CD4-positive, alpha-beta T cell treated with Interleukin-12 subunit alpha and Interleukin-12 subunit beta, for 1 hour (primary cell): ENCODE measurements around the gene INTS6.
A peak's percentile ranks its signal among the peaks of the same experiment; 100 is the strongest.

ENCODE experiments used
- DNase-seq: peaks from one replicate; pipeline ENCODE4 v3.0.0-alpha.2; 2020

The INTS6 gene, protein sequence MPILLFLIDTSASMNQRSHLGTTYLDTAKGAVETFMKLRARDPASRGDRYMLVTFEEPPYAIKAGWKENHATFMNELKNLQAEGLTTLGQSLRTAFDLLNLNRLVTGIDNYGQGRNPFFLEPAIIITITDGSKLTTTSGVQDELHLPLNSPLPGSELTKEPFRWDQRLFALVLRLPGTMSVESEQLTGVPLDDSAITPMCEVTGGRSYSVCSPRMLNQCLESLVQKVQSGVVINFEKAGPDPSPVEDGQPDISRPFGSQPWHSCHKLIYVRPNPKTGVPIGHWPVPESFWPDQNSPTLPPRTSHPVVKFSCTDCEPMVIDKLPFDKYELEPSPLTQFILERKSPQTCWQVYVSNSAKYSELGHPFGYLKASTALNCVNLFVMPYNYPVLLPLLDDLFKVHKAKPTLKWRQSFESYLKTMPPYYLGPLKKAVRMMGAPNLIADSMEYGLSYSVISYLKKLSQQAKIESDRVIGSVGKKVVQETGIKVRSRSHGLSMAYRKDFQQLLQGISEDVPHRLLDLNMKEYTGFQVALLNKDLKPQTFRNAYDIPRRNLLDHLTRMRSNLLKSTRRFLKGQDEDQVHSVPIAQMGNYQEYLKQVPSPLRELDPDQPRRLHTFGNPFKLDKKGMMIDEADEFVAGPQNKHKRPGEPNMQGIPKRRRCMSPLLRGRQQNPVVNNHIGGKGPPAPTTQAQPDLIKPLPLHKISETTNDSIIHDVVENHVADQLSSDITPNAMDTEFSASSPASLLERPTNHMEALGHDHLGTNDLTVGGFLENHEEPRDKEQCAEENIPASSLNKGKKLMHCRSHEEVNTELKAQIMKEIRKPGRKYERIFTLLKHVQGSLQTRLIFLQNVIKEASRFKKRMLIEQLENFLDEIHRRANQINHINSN

DNA sequence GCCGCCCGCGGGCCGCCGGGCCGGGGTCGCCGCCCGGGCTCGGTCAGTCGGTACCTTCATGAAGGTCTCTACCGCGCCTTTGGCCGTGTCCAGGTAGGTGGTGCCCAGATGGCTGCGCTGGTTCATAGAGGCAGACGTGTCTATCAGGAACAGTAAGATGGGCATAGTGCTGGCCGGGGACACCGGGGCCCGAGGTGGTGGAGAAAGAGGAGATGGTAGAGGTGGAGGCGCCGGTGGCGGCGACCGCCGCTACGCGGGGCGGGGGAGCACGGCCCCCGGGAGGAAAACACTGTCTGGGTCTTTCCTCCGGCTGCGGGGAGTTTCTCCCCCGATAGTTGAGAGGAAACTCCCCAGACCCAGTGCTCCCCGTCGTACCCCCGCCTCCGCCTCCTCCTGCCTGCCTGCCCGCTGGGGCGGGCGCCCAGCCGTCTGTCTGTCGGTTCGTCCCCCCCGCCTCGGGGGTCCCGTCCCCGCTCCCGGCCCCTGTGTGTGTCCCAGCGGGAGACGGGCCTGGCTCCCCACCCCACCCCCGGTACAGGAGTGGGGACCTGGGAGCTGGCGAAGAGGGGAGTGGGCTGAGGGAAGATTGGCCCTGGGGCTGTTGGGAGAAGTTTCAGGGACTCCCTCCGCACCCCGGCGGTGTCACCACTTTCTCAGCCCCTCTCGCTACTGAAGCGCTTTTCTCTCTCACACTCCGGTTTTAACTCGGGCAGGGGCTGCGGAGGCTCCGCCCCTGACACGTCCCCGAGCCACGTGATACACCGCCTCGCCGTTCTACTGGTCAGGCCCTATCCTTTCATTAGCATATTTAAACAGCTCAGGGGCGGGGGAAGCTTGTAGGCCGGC, at the start of gene INTS6:
Gene INTS6, minus strand, starts transcription at position 676 of the 846 bp plus-strand sequence. Its CDS starts 511 bp downstream, at position 165.
- DNase-seq: peak; percentile 100

DNA sequence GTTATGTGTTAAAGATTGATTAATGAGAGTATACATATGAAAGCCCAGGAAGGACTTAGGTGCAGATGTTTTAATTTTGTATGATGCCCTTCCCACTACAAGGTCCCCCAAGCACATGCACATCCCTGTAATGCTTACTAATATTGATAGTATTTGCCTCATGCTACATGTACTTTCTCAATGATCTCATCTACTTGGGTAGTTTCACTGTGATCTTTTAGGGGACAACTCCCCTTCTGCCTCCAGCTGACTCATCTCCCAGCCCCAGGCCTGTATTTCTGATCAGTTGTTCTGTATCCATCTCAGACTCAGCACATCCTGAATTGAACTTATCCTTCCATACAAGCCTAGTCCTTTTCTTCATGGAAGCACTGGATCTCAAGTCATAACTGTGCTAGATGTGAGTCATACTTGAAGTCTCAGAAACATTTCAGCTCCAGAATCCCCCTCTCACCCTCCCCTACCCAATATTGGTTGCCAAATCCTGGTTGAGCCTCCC, 49.4 kb upstream of the INTS6 start:
- DNase-seq: no peak

DNA sequence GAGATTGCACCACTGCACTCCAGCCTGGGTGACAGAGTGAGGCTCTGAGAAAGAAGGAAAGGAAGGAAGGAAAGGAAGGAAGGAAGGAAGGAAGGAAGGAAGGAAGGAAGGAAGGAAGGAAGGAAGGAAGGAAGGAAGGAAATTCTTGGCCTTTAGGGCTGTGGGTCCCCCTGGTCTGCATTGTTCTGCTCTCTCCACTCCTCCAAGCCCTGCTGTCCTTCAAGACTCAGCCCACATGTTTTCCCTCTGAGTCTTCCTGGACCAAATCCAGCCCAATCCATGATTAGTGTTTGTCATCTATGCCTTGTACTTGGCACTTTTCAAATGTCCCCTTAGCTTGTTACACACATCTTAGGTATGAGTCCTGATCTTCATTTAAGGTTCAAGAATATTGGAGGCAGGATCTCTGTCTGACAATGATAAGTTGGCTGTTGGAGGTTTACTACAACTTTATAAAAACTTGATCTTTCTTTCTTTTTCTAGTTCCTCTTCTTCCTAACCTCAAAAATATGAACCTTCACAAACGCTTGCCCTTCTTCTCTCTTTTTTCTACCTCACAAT, 48.8 kb upstream of the INTS6 start:
- DNase-seq: no peak

DNA sequence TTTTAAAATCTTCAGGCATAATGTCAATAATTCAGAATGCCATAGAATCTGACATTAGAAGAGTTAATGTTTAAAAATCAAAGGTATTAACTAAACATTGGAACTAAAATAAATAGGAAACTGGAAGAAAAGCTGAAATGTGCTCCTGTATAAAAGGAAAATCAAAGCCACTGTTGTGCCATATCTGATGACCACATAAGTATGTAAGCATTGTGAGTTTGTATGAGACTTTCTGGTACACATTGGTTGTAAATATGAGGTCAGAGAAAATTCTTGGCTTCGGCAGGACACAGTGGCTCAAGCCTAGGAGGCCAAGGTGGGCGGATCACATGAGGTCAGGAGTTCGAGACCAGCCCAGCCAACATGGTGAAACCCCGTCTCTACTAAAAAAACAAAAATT, 48.3 kb upstream of the INTS6 start:
- no peak for DNase-seq

DNA sequence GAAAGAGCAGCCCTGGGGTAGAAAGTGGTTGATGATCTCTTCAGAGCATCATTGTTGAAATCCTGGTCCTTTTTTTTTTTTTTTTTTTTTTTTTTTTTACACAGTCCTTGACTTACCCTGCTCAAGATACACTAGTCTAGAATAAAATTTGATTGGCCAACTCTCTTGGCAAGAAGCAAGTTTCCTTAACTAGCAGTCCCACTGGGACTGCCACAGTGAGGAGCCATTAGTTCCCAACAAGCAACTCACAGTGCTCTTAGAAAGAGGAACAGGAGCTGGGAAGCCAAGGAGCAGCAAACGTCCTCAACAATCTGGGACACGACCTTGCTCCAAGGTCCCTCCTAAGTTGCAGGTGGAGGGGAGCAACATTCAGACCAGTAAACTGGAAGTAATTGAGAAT, 47.9 kb upstream of the INTS6 start:
- DNase-seq: no peak

DNA sequence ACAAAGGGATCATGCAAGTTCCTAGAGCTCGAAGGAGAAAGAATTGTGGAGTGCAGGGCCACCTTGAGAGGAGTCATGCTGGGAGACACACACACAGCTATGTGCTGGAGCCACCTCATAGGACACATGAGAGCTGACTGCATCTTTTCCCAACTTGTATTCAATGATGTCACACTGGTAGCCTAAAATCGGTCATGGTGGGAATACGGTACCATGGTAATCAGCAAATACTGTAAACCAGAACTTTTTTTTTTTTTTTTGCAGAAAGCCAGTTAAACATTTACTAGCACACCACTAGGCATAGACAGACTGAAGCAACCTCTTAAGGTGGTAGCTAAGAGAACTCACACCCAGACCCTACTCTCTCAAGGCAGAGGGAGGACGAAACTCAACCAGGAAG, 47.0 kb upstream of the INTS6 start:
- no peak for DNase-seq

DNA sequence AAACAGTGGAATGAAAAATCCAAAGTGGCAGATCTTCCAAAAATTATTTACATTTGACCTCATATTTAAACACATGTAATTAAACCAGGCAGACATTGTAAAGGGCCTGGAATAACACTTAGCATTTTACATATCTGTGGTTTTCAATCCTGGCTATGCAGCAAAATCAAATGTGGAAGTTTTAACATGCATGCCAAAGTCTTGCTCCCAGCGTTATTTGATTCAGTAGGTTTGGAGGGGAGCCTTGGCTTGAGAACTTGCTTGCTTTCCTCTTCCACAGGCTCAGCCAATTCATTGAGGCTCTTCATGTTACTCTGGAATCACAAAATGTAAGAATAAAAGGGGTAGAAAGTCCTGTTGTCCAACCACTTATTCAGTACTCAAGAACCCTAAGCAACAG, 42.5 kb upstream of the INTS6 start:
- no peak for DNase-seq

DNA sequence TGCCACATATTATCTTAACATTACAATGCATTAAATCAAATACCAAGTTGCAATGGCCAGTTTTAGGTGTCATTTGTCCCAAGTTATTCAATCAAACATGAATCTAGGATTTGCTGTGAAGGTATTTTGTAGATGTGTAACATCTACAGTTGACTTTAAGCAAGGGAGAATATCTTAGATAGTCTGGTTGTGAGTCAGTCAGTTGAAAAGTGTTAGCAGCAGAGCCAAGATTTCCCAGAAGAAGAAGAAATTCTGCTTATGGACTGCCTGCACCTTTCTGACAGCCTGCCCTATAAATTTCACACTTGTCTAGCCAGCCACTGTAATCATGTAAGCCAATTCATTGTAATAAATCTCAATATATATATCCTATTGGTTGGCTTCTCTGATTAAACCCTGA, 41.3 kb upstream of the INTS6 start:
- DNase-seq: no peak

DNA sequence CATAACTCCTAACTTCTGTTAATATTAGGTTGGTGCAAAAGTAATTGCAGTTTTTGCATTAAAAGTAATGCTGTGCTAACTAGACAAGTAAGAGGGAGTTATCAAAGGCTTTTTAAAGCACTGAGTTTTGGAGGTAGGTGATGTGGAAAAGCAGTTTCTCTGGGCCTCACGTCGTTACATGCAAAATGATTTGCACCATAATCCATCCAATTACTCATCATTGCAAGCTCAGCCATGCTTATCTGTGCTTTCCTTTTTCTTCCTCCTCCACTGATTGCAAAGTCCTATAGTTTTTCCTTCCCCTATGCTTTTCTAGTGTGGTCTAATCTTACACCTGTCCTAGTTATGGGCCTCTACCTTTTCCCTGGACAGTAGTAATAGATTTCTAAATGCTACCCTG, 35.4 kb upstream of the INTS6 start:
- DNase-seq: no peak

DNA sequence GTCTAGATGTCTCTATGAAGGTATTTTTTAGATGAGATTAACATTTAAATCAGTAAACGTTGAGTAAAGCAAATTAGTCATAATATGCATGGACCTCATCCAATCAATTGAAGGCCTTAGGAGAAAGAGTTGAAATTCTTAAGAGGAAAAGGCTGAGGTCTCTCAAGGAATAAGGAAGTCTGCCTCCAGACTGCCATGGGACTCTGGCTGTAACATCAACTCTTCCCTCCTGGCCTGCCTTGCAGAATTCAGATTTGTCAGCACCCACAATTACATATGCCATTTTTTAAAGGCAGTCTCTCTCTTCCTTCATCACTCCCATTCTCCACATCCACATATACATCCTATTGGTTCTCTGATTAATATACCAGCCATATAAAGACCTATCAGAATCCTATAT, 28.8 kb upstream of the INTS6 start:
- no peak for DNase-seq

DNA sequence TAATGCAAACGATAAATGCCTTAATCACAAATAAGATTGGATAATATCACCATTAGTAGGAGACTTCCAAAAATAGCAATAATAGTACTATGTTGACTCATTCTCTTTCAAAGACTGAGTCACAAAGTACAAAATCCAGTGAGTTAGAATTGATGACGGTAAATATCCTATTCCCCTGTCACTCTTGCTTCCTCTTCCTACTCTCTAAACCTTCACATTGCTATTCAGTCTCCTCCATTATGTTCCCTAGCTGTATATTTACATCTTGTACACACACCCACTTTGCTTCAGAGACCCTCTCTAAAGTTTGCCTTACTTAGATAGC, 26.3 kb upstream of the INTS6 start:
- DNase-seq: no peak

DNA sequence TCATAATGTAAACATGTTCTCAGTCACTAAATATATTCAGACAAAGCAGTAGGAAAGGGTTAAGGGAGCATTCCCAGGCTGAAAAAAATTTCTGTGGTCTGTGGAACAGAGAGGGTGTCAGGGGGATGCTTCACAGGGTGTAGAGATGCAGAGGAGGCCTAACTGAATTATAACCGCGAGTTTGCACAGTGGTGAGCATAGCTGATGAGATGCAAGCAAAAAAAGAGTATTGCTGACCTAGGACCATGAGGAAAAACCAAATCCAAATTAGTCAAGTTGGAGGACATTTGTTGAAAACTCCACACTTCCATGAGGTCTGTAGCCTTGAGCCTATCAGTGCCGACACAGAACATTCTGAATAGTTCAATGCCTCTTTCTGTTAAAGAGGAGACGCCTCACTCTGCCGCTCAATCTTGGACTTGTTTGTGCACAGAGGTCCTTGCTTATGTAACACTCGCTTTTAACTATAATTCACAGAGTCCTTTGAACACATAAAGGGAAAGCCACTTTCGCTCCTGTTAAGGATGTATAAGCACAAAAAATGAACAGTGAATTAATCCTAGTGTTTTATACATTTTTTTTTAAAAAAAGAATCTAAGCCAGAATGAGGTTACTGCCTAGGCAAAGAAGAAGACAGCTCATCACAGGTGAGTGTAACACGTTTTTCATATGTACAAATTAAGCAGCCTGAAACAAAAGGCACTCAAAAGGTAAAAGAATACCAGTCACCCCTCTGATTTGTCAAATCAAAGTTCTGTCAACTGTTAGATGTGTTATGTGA, 25.8 kb upstream of the INTS6 start:
- no peak for DNase-seq

DNA sequence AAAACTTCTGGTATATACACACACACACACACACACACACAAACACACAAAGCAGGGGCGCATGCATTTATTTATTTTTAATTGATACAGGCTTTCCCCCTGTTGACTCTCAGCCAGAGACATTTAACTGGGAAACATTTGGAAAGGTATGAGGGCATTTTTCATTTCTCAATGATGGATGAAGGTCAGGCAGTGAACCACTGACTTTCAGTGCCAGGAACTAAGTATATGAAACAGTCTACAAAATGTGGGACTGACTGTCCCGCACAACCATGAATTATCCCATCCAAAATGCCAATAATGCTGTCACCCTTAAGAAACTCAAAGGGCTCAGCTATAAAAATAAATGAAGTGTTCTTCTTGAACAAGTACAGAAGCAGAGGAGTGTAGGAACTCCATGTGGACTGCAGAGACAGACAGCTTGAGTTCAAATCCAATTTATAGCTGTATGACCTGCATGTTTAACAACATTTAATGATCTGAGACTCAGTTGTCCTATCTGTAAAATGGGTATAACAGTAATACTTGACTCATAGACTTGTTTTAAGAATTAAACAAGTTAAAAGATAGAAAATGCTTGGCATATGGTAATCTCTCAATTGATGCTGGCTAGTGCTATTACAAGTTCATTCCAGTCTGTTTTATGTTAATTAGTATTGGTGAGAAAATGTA, 25.0 kb upstream of the INTS6 start:
- no peak for DNase-seq

DNA sequence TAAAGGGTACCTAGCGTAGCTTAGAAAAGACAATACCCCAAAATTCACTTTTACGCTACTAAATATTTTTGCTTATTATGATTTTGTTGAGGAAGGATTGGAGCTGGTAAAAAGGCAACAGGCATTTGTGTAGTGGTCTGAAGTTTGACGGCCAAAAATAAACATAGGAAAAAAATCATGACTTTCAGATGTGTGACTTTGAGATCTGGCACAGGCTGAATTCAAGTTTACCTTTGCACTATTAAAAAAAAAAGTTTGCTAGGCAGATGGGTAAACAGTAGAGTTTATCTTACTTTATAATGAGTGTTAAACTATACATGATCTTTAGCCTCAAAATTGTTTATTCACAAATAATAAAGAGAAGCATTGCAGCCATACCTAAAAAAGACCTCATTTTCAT, 24.3 kb upstream of the INTS6 start:
- no peak for DNase-seq

DNA sequence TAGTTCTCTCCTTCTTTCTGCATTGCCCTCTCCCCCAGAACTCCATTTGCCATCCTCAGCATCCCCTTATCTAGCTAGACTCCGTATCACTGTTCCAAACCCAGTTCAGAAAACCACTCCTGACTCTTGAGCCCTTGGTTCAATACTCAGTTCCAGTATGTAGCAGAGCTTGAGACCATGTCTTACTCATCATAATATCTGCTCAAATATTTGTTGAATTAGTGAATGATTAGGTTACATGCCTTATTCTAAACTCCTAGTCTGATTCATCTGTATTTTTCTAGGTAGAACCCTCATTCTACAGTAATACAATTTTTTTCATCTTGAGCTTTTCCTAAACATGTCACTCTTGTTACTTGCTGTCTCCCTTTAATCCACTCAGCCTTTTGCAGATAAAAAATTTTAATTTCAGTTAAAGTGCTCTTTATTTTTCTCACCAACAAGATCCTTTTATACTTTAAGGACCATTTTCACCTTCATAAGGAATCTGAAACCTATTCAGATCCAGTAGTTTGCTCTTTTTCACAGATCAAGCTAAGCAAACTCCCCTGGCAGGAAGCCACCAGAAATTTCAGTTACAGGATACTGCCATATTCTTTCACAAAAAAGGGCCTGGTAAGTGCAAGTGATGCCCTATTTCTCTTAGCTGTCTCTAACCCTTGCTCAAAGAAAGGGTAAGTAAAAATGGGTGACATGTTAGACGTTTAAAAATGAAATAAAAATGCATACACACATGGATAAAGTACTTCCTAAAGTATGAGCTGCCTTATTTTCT, 23.1 kb upstream of the INTS6 start:
- no peak for DNase-seq

DNA sequence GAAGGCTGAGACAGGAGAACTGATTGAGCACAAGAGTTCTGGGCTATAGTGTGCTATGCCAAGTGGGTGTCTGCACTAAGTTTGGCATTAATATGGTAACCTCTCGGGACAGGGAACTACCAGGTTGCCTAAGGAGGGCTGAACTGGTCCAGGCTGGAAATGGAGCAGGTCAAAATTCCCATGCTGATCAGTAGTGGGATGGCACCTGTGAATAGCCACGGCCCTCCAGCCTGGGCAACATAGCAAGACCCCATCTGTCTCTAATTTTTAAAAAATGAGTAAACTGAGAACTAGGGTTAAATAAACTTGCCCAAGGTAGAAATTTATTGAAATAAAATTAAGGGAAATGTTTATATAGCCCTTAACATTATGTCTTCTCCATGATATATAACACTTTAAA, 17.0 kb upstream of the INTS6 start:
- DNase-seq: no peak

DNA sequence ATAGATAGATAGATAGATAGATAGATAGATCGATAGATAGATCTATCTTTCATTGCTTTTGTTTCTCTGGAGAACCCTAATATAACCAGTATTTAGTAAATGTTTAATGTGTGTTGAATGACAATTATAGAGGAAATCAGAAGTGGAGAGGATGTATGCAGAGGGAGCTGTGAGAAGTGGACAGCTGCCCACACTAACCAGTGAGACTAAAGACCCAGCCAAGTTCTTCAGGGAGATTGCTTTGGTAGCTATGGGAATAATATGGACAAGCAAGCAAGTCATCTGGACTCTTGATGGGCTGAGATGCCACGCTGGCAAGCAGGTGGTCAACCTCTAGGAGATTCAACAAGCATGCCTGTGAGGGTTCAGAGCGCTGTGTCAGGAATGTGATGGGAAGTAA, 14.9 kb upstream of the INTS6 start:
- no peak for DNase-seq

DNA sequence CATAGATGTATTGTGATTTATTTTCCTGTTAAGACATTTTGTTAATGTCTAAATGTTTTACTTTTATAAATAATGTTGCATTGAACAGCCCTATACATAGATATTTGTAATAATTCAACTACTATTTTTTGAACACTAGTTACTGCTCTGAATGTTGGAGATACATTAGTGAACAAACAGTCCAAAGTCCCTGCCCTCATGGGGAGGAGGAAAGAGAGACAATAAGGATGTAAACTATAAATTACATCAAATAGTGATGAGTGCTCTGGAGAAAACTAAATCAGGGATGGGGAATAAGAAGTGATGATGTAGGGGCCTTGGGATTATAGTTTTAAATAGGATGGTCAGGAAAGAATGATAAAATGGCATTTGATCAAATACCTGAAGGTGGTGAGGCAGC, 12.3 kb upstream of the INTS6 start:
- DNase-seq: no peak

DNA sequence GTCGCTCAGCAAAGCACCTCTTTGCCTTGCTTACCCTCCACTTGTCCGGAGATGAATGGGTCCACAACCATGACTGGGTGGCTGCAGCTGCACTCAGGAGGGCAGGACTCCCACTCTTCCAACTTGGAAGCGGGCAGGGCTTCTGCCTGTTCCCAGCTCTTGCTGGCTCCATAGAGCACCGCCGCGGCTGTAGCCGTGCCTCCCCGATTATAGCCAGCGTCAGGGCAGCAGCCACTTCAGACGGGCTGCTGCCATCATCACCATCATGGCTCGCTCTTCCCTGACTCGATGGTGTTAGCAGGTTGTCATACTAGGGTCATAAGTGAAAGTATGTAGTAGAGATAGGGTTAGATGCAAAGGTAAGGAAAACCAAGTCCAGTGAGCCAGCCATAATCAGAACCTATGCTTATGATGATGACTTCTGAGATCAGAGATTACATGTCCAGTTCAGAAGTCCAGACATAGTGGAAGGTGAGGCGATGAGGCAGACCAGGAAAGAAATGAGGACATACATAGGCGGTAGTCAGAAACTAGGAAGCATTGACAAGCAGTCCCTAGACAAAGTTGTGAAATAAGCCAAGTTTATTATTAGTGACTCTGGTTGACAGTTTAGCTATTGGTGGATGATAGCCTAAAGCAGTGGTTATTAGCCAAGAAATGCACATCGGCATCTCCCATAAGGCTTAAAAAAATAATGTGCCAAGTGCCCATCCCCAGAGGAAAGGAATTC, 4.4 kb upstream of the INTS6 start:
- no peak for DNase-seq

DNA sequence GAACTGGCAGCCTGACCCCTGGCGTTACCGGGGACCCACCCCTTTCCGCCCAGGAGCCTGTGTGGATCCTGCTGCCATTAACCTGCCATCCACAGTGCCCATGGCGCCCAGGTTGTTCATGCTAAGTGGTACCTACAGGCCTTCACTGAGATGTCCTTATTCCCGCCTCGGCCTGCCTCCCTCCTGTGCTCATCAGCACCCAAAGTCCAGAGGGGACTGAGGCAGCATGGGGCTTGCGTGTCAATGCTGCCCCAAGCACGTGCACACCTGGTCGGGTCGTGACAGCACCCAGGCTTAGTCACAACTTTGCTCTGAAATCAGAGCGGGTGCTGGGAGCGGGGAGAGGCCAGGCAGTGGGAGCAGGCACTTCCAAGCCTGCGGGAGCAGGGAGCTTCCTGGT, 3.7 kb upstream of the INTS6 start:
- DNase-seq: no peak
